Measurements from ENCODE around the gene C6orf141.

- TF ChIP-seq POLR2A (IDR thresholded peaks at IDR 0.05; ENCODE audit: low read depth, low read length) (no peak), POLR2AphosphoS5 (IDR thresholded peaks at IDR 0.05; ENCODE audit: low read depth, low read length) (no peak), TAF1 (IDR thresholded peaks at IDR 0.05; ENCODE audit: low read depth, low read length) (no peak), POU2F2 (IDR thresholded peaks at IDR 0.05; ENCODE audit: low read depth, low read length) (no peak)
Observed at GRCh38 chr6:49564552-49564951, 14.1 kb downstream of the C6orf141 start.

All from GM12891 (cell line).